ENCODE measurements around the gene CIDEB. TPM values are rescaled to one million over a fixed set of nuclear protein-coding genes. Genes with fewer than 3 reads are reported as not detected.

The CIDEB gene
- polyA plus RNA-seq, 1 donor from 2014 or later, result not detected

- H3K36me3 ChIP-seq (ENCODE audit: insufficient read depth, low read length), result no peaks in the 10 kb centered on the region
- H3K27me3 ChIP-seq (ENCODE audit: insufficient read depth, low read depth, low read length), result peaks cover 90% of the 10 kb centered on the region
- H3F3A ChIP-seq (ENCODE audit: insufficient read depth, low read length, poor library complexity, severe bottlenecking), result no peaks in the 10 kb centered on the region
- no peak for TF ChIP-seq RAD21 (conservative IDR thresholded peaks at IDR 0.05)
- TF ChIP-seq TAF1 (IDR thresholded peaks at IDR 0.05; ENCODE audit: low read depth), result no peak
- TF ChIP-seq POLR2AphosphoS5 (IDR thresholded peaks at IDR 0.05), result no peak
- TF ChIP-seq EZH2 (IDR thresholded peaks at IDR 0.05; ENCODE audit: borderline replicate concordance, insufficient read depth, low read length, poor library complexity, severe bottlenecking), result no peak
- no peak for TF ChIP-seq REST (IDR thresholded peaks at IDR 0.05; ENCODE audit: borderline replicate concordance)
- no peak for TF ChIP-seq EP300 (conservative IDR thresholded peaks at IDR 0.05; ENCODE audit: poor library complexity, severe bottlenecking)
- H4K20me1 ChIP-seq (ENCODE audit: insufficient read depth), result no peaks in the 10 kb centered on the region
- H3K9me2 ChIP-seq (ENCODE audit: insufficient read depth, low read length), result no peaks in the 10 kb centered on the region
- H3K79me2 ChIP-seq (replicated peaks; ENCODE audit: insufficient read depth, low read length), result no peaks in the 10 kb centered on the region
- no peak overlapping the region for H3K4me2 ChIP-seq (ENCODE audit: low read length)
- no peak overlapping the region for H3K4me3 ChIP-seq (ENCODE audit: low read length)
- H3K9ac ChIP-seq (ENCODE audit: low read length), result no peak overlapping the region
- H3K9me3 ChIP-seq (ENCODE audit: low read length), result no peaks in the 10 kb centered on the region
- H2AFZ ChIP-seq (ENCODE audit: low read depth, low read length), result no peak overlapping the region
- no peak overlapping the region for H3K27ac ChIP-seq (ENCODE audit: low read length)
These were observed 30.0 kb upstream of the CIDEB start for GRCh38 chr14:24337824-24338175.

- H2AFZ ChIP-seq (ENCODE audit: low read depth, low read length), result no peak overlapping the region
- H3K4me3 ChIP-seq (ENCODE audit: low read length), result no peak overlapping the region
- no peaks in the 10 kb centered on the region for H3K9me2 ChIP-seq (ENCODE audit: insufficient read depth, low read length)
- H3K9me3 ChIP-seq (ENCODE audit: low read length), result no peaks in the 10 kb centered on the region
- H3K9ac ChIP-seq (ENCODE audit: low read length), result no peak overlapping the region
- H3K4me2 ChIP-seq (ENCODE audit: low read length), result no peak overlapping the region
- TF ChIP-seq TAF1 (IDR thresholded peaks at IDR 0.05; ENCODE audit: low read depth) (no peak), CTCF (IDR thresholded peaks at IDR 0.05; ENCODE audit: poor library complexity, severe bottlenecking) (no peak), RAD21 (conservative IDR thresholded peaks at IDR 0.05) (no peak), EP300 (conservative IDR thresholded peaks at IDR 0.05; ENCODE audit: poor library complexity, severe bottlenecking) (no peak), REST (IDR thresholded peaks at IDR 0.05; ENCODE audit: borderline replicate concordance) (no peak), POLR2AphosphoS5 (IDR thresholded peaks at IDR 0.05) (no peak), MXI1 (conservative IDR thresholded peaks at IDR 0.05; ENCODE audit: poor library complexity, severe bottlenecking) (no peak), SMC3 (conservative IDR thresholded peaks at IDR 0.05; ENCODE audit: poor library complexity) (no peak), EZH2 (IDR thresholded peaks at IDR 0.05; ENCODE audit: borderline replicate concordance, insufficient read depth, low read length, poor library complexity, severe bottlenecking) (no peak)
- H3K79me2 ChIP-seq (replicated peaks; ENCODE audit: insufficient read depth, low read length), result no peaks in the 10 kb centered on the region
- H3K36me3 ChIP-seq (ENCODE audit: insufficient read depth, low read length), result no peaks in the 10 kb centered on the region
- H3K27ac ChIP-seq (ENCODE audit: low read length), result no peak overlapping the region
- H3K27me3 ChIP-seq (ENCODE audit: insufficient read depth, low read depth, low read length), result peaks cover 95% of the 10 kb centered on the region
- H3F3A ChIP-seq (ENCODE audit: insufficient read depth, low read length, poor library complexity, severe bottlenecking), result no peaks in the 10 kb centered on the region
- H4K20me1 ChIP-seq (ENCODE audit: insufficient read depth), result no peaks in the 10 kb centered on the region
These were observed 29.5 kb upstream of the CIDEB start for GRCh38 chr14:24337144-24337823.

All from neural cell (in vitro differentiated cells).